ENCODE data around the gene ENPP4.
"Not testable (repeated sequence)": the region's sequence is repeated elsewhere in the genome, so short reads cannot be mapped to it uniquely, and the experiment has no call there.

Gene ENPP4

GRCh38 chr6:46129629-46130511 lies at the start of gene ENPP4:
Gene ENPP4, plus strand, starts transcription at chr6:46129989. Its CDS starts 9,595 bp downstream, at chr6:46139584.
- DNase-seq (ENCODE audit: low spot score) = peak; percentile 96

GRCh38 chr6:46080111-46080510 lies 49.7 kb upstream of the ENPP4 start:
- no peak for DNase-seq (ENCODE audit: low spot score)

- DNase-seq (ENCODE audit: low spot score) = not testable (repeated sequence)
Observed at GRCh38 chr6:46085688-46086087, 44.1 kb upstream of the ENPP4 start.

GRCh38 chr6:46090115-46091079 lies 39.4 kb upstream of the ENPP4 start:
- peak; percentile 63 for DNase-seq (ENCODE audit: low spot score)

GRCh38 chr6:46091080-46091478 lies 38.7 kb upstream of the ENPP4 start:
- no peak for DNase-seq (ENCODE audit: low spot score)

- no peak for DNase-seq (ENCODE audit: low spot score)
Observed at GRCh38 chr6:46095251-46095650, 34.5 kb upstream of the ENPP4 start.

- no peak for DNase-seq (ENCODE audit: low spot score)
Observed at GRCh38 chr6:46097366-46097765, 32.4 kb upstream of the ENPP4 start.

GRCh38 chr6:46098678-46099077 lies 31.1 kb upstream of the ENPP4 start:
- DNase-seq (ENCODE audit: low spot score) = peak; percentile 32

- no peak for DNase-seq (ENCODE audit: low spot score)
Observed at GRCh38 chr6:46099952-46100351, 29.8 kb upstream of the ENPP4 start.

GRCh38 chr6:46102123-46102522 lies 27.7 kb upstream of the ENPP4 start:
- DNase-seq (ENCODE audit: low spot score) = no peak

- peak; percentile 20 for DNase-seq (ENCODE audit: low spot score)
Observed at GRCh38 chr6:46103441-46104115, 26.2 kb upstream of the ENPP4 start.

GRCh38 chr6:46104209-46104608 lies 25.6 kb upstream of the ENPP4 start:
- DNase-seq (ENCODE audit: low spot score) = no peak

GRCh38 chr6:46105568-46105967 lies 24.2 kb upstream of the ENPP4 start:
- no peak for DNase-seq (ENCODE audit: low spot score)

GRCh38 chr6:46113370-46113769 lies 16.4 kb upstream of the ENPP4 start:
- DNase-seq (ENCODE audit: low spot score) = peak; percentile 6

GRCh38 chr6:46115634-46116033 lies 14.2 kb upstream of the ENPP4 start:
- no peak for DNase-seq (ENCODE audit: low spot score)

GRCh38 chr6:46116289-46116688 lies 13.5 kb upstream of the ENPP4 start:
- DNase-seq (ENCODE audit: low spot score) = no peak

- DNase-seq (ENCODE audit: low spot score) = no peak
Observed at GRCh38 chr6:46118157-46118556, 11.6 kb upstream of the ENPP4 start.

- no peak for DNase-seq (ENCODE audit: low spot score)
Observed at GRCh38 chr6:46118836-46119235, 11.0 kb upstream of the ENPP4 start.

GRCh38 chr6:46119679-46120078 lies 10.1 kb upstream of the ENPP4 start:
- DNase-seq (ENCODE audit: low spot score) = not testable (repeated sequence)

GRCh38 chr6:46128476-46128875 lies 1.3 kb upstream of the ENPP4 start:
- DNase-seq (ENCODE audit: low spot score) = no peak

- no peak for DNase-seq (ENCODE audit: low spot score)
Observed at GRCh38 chr6:46129291-46129628, 529 bp upstream of the ENPP4 start.

- DNase-seq (ENCODE audit: low spot score) = peak; percentile 28
Observed at GRCh38 chr6:46130666-46131065, 877 bp downstream of the ENPP4 start.

Measured in kidney tubule cell (primary cell).